ENCODE measurements around the gene MRPL24. TPM values are rescaled to one million over a fixed set of nuclear protein-coding genes. Genes with fewer than 3 reads are reported as not detected.

Gene MRPL24
- total and polyA plus RNA-seq, 2 of the 8 experiments (the other 6 are each of a cell fraction or from before 2014, with no cell fraction given), result 29.7 to 35.2 TPM

GRCh38 chr1:156689035-156689952 is 51.6 kb downstream of the MRPL24 start:
- Histone ChIP-seq H2BK15ac (ENCODE audit: low read length) (peak overlapping the region; percentile 95; the same call in 1 of the 2 replicates), H2BK5ac (ENCODE audit: low read depth, low read length) (no peak overlapping the region), H2AFZ (ENCODE audit: low read length) (peak overlapping the region; percentile 61; the same call in 1 of the 2 replicates), H4K5ac (ENCODE audit: insufficient read length, low read depth, low read length) (no peak overlapping the region), H3K4ac (replicated peaks; ENCODE audit: insufficient read length, low read depth, low read length) (no peak overlapping the region), H4K20me1 (replicated peaks in 1 of 2; ENCODE audit: control insufficient read depth in 1 of 2, insufficient read depth in 2 of 2, low read length in 2 of 2) (no peaks in the 10 kb centered on the region), H3K23me2 (ENCODE audit: low read depth, low read length) (peaks cover 7% of the 10 kb centered on the region; the same call in 1 of the 2 replicates), H3K9me3 (ENCODE audit: insufficient read depth in 2 of 2, low read depth in 1 of 2, low read length in 1 of 2) (no peaks in the 10 kb centered on the region), H3K79me1 (ENCODE audit: low read depth, low read length) (no peaks in the 10 kb centered on the region), H3K27me3 (replicated peaks in 1 of 4; ENCODE audit: control insufficient read depth in 3 of 4, extremely low read depth in 1 of 4, insufficient read depth in 3 of 4, low read length in 3 of 4) (peaks cover 0 to 7% (median 0%) of the 10 kb centered on the region in 4 experiments; a peak in 2 of 7 replicates), H3K79me2 (ENCODE audit: control insufficient read depth in 1 of 2, insufficient read depth in 2 of 2, low read length in 2 of 2) (no peaks in the 10 kb centered on the region), H3K36me3 (ENCODE audit: control insufficient read depth in 2 of 4, insufficient read depth in 4 of 4, low read length in 3 of 4) (no peaks in the 10 kb centered on the region), H3K4me3 (ENCODE audit: extremely low read depth in 1 of 4, insufficient read depth in 2 of 4, low read depth in 3 of 4, low read length in 4 of 4) (peak overlapping the region in 3 of 4 experiments; percentile 36 to 55 (median 52); a peak in 6 of 8 replicates), H3K14ac (ENCODE audit: insufficient read length) (no peak overlapping the region), H4K91ac (replicated peaks; ENCODE audit: insufficient read length, low read length) (peak overlapping the region; percentile 18), H3K18ac (ENCODE audit: extremely low read depth, low read length) (peak overlapping the region; percentile 99; the same call in 1 of the 2 replicates), H3K4me1 (replicated peaks in 1 of 4; ENCODE audit: control insufficient read depth in 3 of 4, insufficient read depth in 4 of 4, low read length in 3 of 4) (peaks cover 20 to 47% (median 36%) of the 10 kb centered on the region in 4 experiments), H3K23ac (ENCODE audit: insufficient read length) (no peak overlapping the region), H3K27ac (ENCODE audit: low read depth, low read length) (no peak overlapping the region), H4K8ac (ENCODE audit: extremely low read depth, insufficient read depth, low read length) (no peak overlapping the region), H3K56ac (replicated peaks; ENCODE audit: insufficient read length, low read depth, low read length) (no peak overlapping the region), H3K9ac (replicated peaks in 1 of 4; ENCODE audit: extremely low read depth in 1 of 4, low read depth in 3 of 4, low read length in 3 of 4) (no peak overlapping the region), H2BK20ac (ENCODE audit: low read length) (peak overlapping the region; percentile 97; the same call in 1 of the 2 replicates), H2AK5ac (ENCODE audit: low read depth, low read length) (no peak overlapping the region), H3K4me2 (ENCODE audit: insufficient read depth in 1 of 2, low read depth in 2 of 2, low read length in 2 of 2) (peak overlapping the region; percentile 14 to 72), H2BK120ac (replicated peaks; ENCODE audit: low read depth, low read length) (no peak overlapping the region), H2BK12ac (ENCODE audit: low read depth, low read length) (peak overlapping the region; percentile 78; the same call in 1 of the 2 replicates)
- 6% methylated on average over 23 of the region's 23 CpGs; no CpG with 5 or more reads in 1 of the 2 experiments for WGBS, 2 experiments (ENCODE audit: extremely low coverage in 1 of 2, insufficient coverage in 1 of 2, insufficient read length in 1 of 2, insufficient replicate concordance in 2 of 2, low coverage in 1 of 2, low lambda C conversion rate in 2 of 2, missing lambda C conversion rate in 1 of 2)
- CTCF ChIA-PET (ENCODE audit: partially characterized antibody), result interaction anchor here (0.7 to 66.0 kb wide), 56 partner anchors 2 to 316 kb away, joined by 3 to 4284 read pairs (median 8); partner anchors contain the start of genes BCAN, CRABP2, HAPLN2 and INSRR
- FAIRE-seq (peak; percentile 68), DNase-seq (ENCODE audit: low read depth in 1 of 2, low spot score in 2 of 2) (peak in 1 of 2 experiments; percentile 92)
- POLR2A ChIA-PET (ENCODE audit: partially characterized antibody), result interaction anchor here (1.0 to 13.9 kb wide), 14 partner anchors 14 to 170 kb away, joined by 3 to 530 read pairs (median 6); partner anchors contain the start of genes CRABP2, HDGF, INSRR and ISG20L2
- TF ChIP-seq GTF2F1 (IDR thresholded peaks at IDR 0.05; ENCODE audit: borderline replicate concordance, low read depth, low read length) (no peak), KDM1A (IDR thresholded peaks at IDR 0.05; ENCODE audit: borderline replicate concordance, low read length) (no peak), JUND (IDR thresholded peaks at IDR 0.05; ENCODE audit: low read length) (no peak), CTBP2 (IDR thresholded peaks at IDR 0.05; ENCODE audit: borderline replicate concordance, insufficient read depth, insufficient read length, low read length) (peak; percentile 38), YY1 (IDR thresholded peaks at IDR 0.05; ENCODE audit: low read depth, low read length) (0 out of 2 replicates have a peak, but pooled peaks have one; percentile 44), ZNF274 (IDR thresholded peaks at IDR 0.05; ENCODE audit: borderline replicate concordance, extremely low read depth, low read length) (no peak), TAF1 (IDR thresholded peaks at IDR 0.05; ENCODE audit: low read depth, low read length) (0 out of 2 replicates have a peak, but pooled peaks have one; percentile 17), CREB1 (IDR thresholded peaks at IDR 0.05) (peak; percentile 48; the same call in 1 of the 2 replicates), RAD21 (IDR thresholded peaks at IDR 0.05 in 1 of 2, conservative IDR thresholded peaks at IDR 0.05 in 1 of 2; ENCODE audit: low read depth in 2 of 2, low read length in 2 of 2) (peak; percentile 99 to 100), TCF12 (IDR thresholded peaks at IDR 0.05; ENCODE audit: low read depth, low read length) (no peak)

All from H1 (cell line).